Smooth muscle cell (in vitro differentiated cells): ENCODE measurements around the gene EXOSC9. TPM values are rescaled to one million over a fixed set of nuclear protein-coding genes. Genes with fewer than 3 reads are reported as not detected.

ENCODE experiments used
- DNase-seq: peaks from one replicate; lab custom pipeline; 2025; ENCODE audit not compliant: unreplicated experiment; lab: John Stamatoyannopoulos, UW
- H2AFZ ChIP-seq: fragments of 200-600 bp; sonication (generic); 2 replicates; pipeline ENCODE4 v1.6.0; 2016; ENCODE audit warnings: antibody characterized with exemption, low read depth, mild to moderate bottlenecking
- H3F3A ChIP-seq: fragments of 200-600 bp; sonication (generic); 2 replicates; pipeline ENCODE4 v1.6.0; 2017; ENCODE audit warnings: antibody characterized with exemption, low read depth
- H3K27ac ChIP-seq: fragments of 200-600 bp; sonication (generic); 2 replicates; pipeline ENCODE4 v1.5.1; 2016; ENCODE audit warnings: low read depth, mild to moderate bottlenecking
- H3K27me3 ChIP-seq: fragments of 200-600 bp; sonication (generic); 2 replicates; pipeline ENCODE4 v1.6.1; 2016; ENCODE audit warnings: low read depth, mild to moderate bottlenecking
- H3K36me3 ChIP-seq: fragments of 200-600 bp; sonication (generic); 2 replicates; pipeline ENCODE4 v1.5.1; 2016; ENCODE audit warnings: low read depth
- H3K4me1 ChIP-seq: fragments of 200-600 bp; sonication (generic); 2 replicates; pipeline ENCODE4 v1.5.1; 2016; ENCODE audit warnings: low read depth
- H3K4me2 ChIP-seq: fragments of 200-600 bp; sonication (generic); 2 replicates; pipeline ENCODE4 v1.6.0; 2016; ENCODE audit warnings: mild to moderate bottlenecking
- H3K4me3 ChIP-seq: fragments of 200-600 bp; sonication (generic); 2 replicates; pipeline ENCODE4 v1.5.1; 2016; ENCODE audit warnings: mild to moderate bottlenecking
- H3K79me2 ChIP-seq: fragments of 200-600 bp; sonication (generic); 2 replicates; pipeline ENCODE4 v1.6.0; 2016; ENCODE audit warnings: low read depth, mild to moderate bottlenecking
- H3K9ac ChIP-seq: fragments of 200-600 bp; sonication (generic); 2 replicates; pipeline ENCODE4 v1.6.0; 2016; ENCODE audit warnings: low read depth
- H3K9me3 ChIP-seq: fragments of 200-600 bp; sonication (generic); replicated peaks from 2 replicates; pipeline ENCODE4 v1.5.1; 2016; ENCODE audit warnings: low read depth
- H4K20me1 ChIP-seq: fragments of 200-600 bp; sonication (generic); 2 replicates; pipeline ENCODE4 v1.6.0; 2016; ENCODE audit warnings: low read depth
- CTCF ChIP-seq: fragments of 200-600 bp; sonication (generic); IDR thresholded peaks from 2 replicates; pipeline ENCODE4 v1.5.1; 2017; ENCODE audit warnings: borderline replicate concordance, mild to moderate bottlenecking, antibody characterized with exemption; ENCODE audit not compliant: insufficient read depth, poor library complexity, severe bottlenecking
- WGBS: methylation state at CpG from one replicate; pipeline ENCODE4 v1.1.7; 2016; ENCODE audit warnings: low lambda C conversion rate; 5-methylcytosine and 5-hydroxymethylcytosine counted together
- polyA plus RNA-seq: library from polyadenylated mRNA; unstranded; fragments of >200 nt; fragmentation: Nextera tagmentation; extraction: Ambion mirVana; gene quantifications from 2 replicates; pipeline ENCODE4 v1.2.1, GENCODE V29; 2016
- total RNA-seq: library from RNA; depleted of rRNA; stranded (reverse); fragments of >200 nt; gene quantifications from 2 replicates; pipeline ENCODE4 v1.2.3, GENCODE V29; 2014

Gene EXOSC9
- total and polyA plus RNA-seq, 2 experiments from 2014 or later = 31.8 to 45.1 TPM

- no peak overlapping the region for H3K4me2 ChIP-seq
- no peaks in the 10 kb centered on the region for H3K9me3 ChIP-seq
- H3K4me3 ChIP-seq = no peak overlapping the region
- no peak overlapping the region for H3K27ac ChIP-seq
- H3K4me1 ChIP-seq = peaks cover 17% of the 10 kb centered on the region
- H3K36me3 ChIP-seq = no peaks in the 10 kb centered on the region
- H4K20me1 ChIP-seq = no peaks in the 10 kb centered on the region
- no peak overlapping the region for H2AFZ ChIP-seq
- H3K79me2 ChIP-seq = peaks cover 25% of the 10 kb centered on the region
- 100% methylated on average over 1 of the region's 1 CpG for WGBS
- H3F3A ChIP-seq = no peaks in the 10 kb centered on the region
- no peak for TF ChIP-seq CTCF
- no peak for DNase-seq
- H3K9ac ChIP-seq = no peak overlapping the region
- no peaks in the 10 kb centered on the region for H3K27me3 ChIP-seq
These were observed 16.6 kb downstream of the EXOSC9 start for GRCh38 chr4:121817701-121818100.

GRCh38 chr4:121818215-121818614, 17.1 kb downstream of the EXOSC9 start:
- Histone ChIP-seq H3K27me3 (no peaks in the 10 kb centered on the region), H3K4me2 (no peak overlapping the region), H3F3A (no peaks in the 10 kb centered on the region), H3K27ac (no peak overlapping the region), H3K4me1 (peaks cover 17% of the 10 kb centered on the region), H3K9ac (no peak overlapping the region), H3K9me3 (no peaks in the 10 kb centered on the region), H4K20me1 (no peaks in the 10 kb centered on the region), H3K4me3 (no peak overlapping the region), H2AFZ (no peak overlapping the region), H3K36me3 (no peaks in the 10 kb centered on the region), H3K79me2 (peaks cover 28% of the 10 kb centered on the region)
- DNase-seq = no peak
- WGBS = 50% methylated on average over 1 of the region's 1 CpG
- no peak for TF ChIP-seq CTCF

- Histone ChIP-seq H3K9ac (no peak overlapping the region), H3K4me1 (peaks cover 20% of the 10 kb centered on the region)
These were observed 18.3 kb downstream of the EXOSC9 start for GRCh38 chr4:121819216-121819965.

More at GRCh38 chr4:121819216-121819965, 18.3 kb downstream of the EXOSC9 start:
- 100% methylated on average over 1 of the region's 1 CpG for WGBS
- H4K20me1 ChIP-seq = no peaks in the 10 kb centered on the region
- no peak overlapping the region for H2AFZ ChIP-seq
- H3K79me2 ChIP-seq = peaks cover 28% of the 10 kb centered on the region
- H3K9me3 ChIP-seq = no peaks in the 10 kb centered on the region
- no peak for DNase-seq
- TF ChIP-seq CTCF = no peak
- H3K4me3 ChIP-seq = no peak overlapping the region
- no peaks in the 10 kb centered on the region for H3K27me3 ChIP-seq
- H3K27ac ChIP-seq = no peak overlapping the region
- H3K4me2 ChIP-seq = no peak overlapping the region
- H3F3A ChIP-seq = no peaks in the 10 kb centered on the region
- H3K36me3 ChIP-seq = no peaks in the 10 kb centered on the region
